Measurements from ENCODE around the gene ZCCHC3. TPM values are rescaled to one million over a fixed set of nuclear protein-coding genes. Genes with fewer than 3 reads are reported as not detected.
"Not testable (repeated sequence)": the region's sequence is repeated elsewhere in the genome, so short reads cannot be mapped to it uniquely, and the experiment has no call there.

ZCCHC3 gene
- total RNA-seq, 6 experiments from 2014 or later, result 4.2 to 7.5 (median 5.9) TPM

- H3K27ac ChIP-seq, result no peak overlapping the region
Observed at GRCh38 chr20:328975-329695, 31.8 kb downstream of the ZCCHC3 start.

GRCh38 chr20:329851-330232 is 32.5 kb downstream of the ZCCHC3 start:
- no peak overlapping the region for H3K27ac ChIP-seq
- no peaks in the 10 kb centered on the region for H3K36me3 ChIP-seq
- peaks cover 0 to 7% (median 0%) of the 10 kb centered on the region in 4 donors for H3K4me1 ChIP-seq
- ATAC-seq (no peak), DNase-seq (no peak)
- no peak for TF ChIP-seq POLR2A (IDR thresholded peaks at IDR 0.05)
- no peak for TF ChIP-seq CTCF (IDR thresholded peaks at IDR 0.05)
- H3K4me3 ChIP-seq, result no peak overlapping the region
- no CpG with 5 or more reads among the region's 4 CpGs for WGBS (ENCODE audit: insufficient coverage, low coverage, low lambda C conversion rate, missing lambda C conversion rate)
- H3K27me3 ChIP-seq, result no peaks in the 10 kb centered on the region
- no peaks in the 10 kb centered on the region for H3K9me3 ChIP-seq
- intact Hi-C loops (cut with DNase I), result no loop called here

More at GRCh38 chr20:328975-329695, 31.8 kb downstream of the ZCCHC3 start:
- H3K36me3 ChIP-seq, result no peaks in the 10 kb centered on the region
- no peak overlapping the region for H3K4me3 ChIP-seq
- intact Hi-C loops (cut with DNase I), result no loop called here
- DNase-seq (no peak), ATAC-seq (no peak)
- H3K9me3 ChIP-seq, result no peaks in the 10 kb centered on the region
- no peaks in the 10 kb centered on the region for H3K27me3 ChIP-seq
- TF ChIP-seq POLR2A (IDR thresholded peaks at IDR 0.05) (no peak), CTCF (IDR thresholded peaks at IDR 0.05) (no peak)
- 63% methylated on average over 3 of the region's 7 CpGs for whole genome bisulfite sequencing (ENCODE audit: insufficient coverage, low coverage, low lambda C conversion rate, missing lambda C conversion rate)
- peaks cover 0 to 7% (median 0%) of the 10 kb centered on the region in 4 donors for H3K4me1 ChIP-seq

- TF ChIP-seq POLR2A (IDR thresholded peaks at IDR 0.05) (no peak), CTCF (IDR thresholded peaks at IDR 0.05) (peak; percentile 62 to 83 (median 80))
- Histone ChIP-seq H3K9me3 (no peaks in the 10 kb centered on the region), H3K27ac (no peak overlapping the region), H3K36me3 (no peaks in the 10 kb centered on the region), H3K27me3 (no peaks in the 10 kb centered on the region), H3K4me1 (peaks cover 0 to 7% (median 0%) of the 10 kb centered on the region in 4 donors), H3K4me3 (no peak overlapping the region)
- intact Hi-C loops (cut with DNase I), result no loop called here
- ATAC-seq (peak; percentile 28 to 51 (median 42)), DNase-seq (no peak)
- 48% methylated on average over 12 of the region's 16 CpGs for WGBS (ENCODE audit: insufficient coverage, low coverage, low lambda C conversion rate, missing lambda C conversion rate)
Observed at GRCh38 chr20:330233-331149, 33.1 kb downstream of the ZCCHC3 start.

GRCh38 chr20:334578-334977 is 37.2 kb downstream of the ZCCHC3 start:
- DNase-seq (no peak), ATAC-seq (no peak)
- no peak overlapping the region for H3K4me3 ChIP-seq
- no peaks in the 10 kb centered on the region for H3K9me3 ChIP-seq
- no peaks in the 10 kb centered on the region for H3K4me1 ChIP-seq
- 85% methylated on average over 4 of the region's 8 CpGs for WGBS (ENCODE audit: insufficient coverage, low coverage, low lambda C conversion rate, missing lambda C conversion rate)
- no peaks in the 10 kb centered on the region for H3K36me3 ChIP-seq
- intact Hi-C loops (cut with DNase I), result no loop called here
- no peak for TF ChIP-seq POLR2A (IDR thresholded peaks at IDR 0.05)
- TF ChIP-seq CTCF (IDR thresholded peaks at IDR 0.05), result no peak
- H3K27ac ChIP-seq, result no peak overlapping the region
- no peaks in the 10 kb centered on the region for H3K27me3 ChIP-seq

GRCh38 chr20:336040-336439 is 38.7 kb downstream of the ZCCHC3 start:
- H3K4me1 ChIP-seq; ATAC-seq; H3K9me3 ChIP-seq; H3K27me3 ChIP-seq; H3K27ac ChIP-seq; DNase-seq; intact Hi-C loops (cut with DNase I); H3K36me3 ChIP-seq; H3K4me3 ChIP-seq: not testable (repeated sequence)
- 100% methylated on average over 1 of the region's 1 CpG for WGBS (ENCODE audit: insufficient coverage, low coverage, low lambda C conversion rate, missing lambda C conversion rate)

All from right lobe of liver (tissue), 6 donors.